Mesenteric fat pad (tissue), 1 donor: ENCODE results near the gene GORASP1. TPM values are rescaled to one million over a fixed set of nuclear protein-coding genes. Genes with fewer than 3 reads are reported as not detected.

Source experiments
- DNase-seq: peaks from one replicate; pipeline ENCODE4 v3.0.0-alpha.2; 2020; ENCODE audit warnings: low spot score
- total RNA-seq: library from RNA; stranded (reverse); fragmentation: NEBNext Ultra II Directional; extraction: Animal tissue kit (Norgen Biotek cat#: 25700); gene quantifications from one replicate; pipeline ENCODE4 v1.2.1, GENCODE V29; 2021
- donor health status: DM: yes; HTN: yes; CAD: no.

Gene GORASP1
- total RNA-seq, 1 donor from 2014 or later, result 58.7 TPM

DNA sequence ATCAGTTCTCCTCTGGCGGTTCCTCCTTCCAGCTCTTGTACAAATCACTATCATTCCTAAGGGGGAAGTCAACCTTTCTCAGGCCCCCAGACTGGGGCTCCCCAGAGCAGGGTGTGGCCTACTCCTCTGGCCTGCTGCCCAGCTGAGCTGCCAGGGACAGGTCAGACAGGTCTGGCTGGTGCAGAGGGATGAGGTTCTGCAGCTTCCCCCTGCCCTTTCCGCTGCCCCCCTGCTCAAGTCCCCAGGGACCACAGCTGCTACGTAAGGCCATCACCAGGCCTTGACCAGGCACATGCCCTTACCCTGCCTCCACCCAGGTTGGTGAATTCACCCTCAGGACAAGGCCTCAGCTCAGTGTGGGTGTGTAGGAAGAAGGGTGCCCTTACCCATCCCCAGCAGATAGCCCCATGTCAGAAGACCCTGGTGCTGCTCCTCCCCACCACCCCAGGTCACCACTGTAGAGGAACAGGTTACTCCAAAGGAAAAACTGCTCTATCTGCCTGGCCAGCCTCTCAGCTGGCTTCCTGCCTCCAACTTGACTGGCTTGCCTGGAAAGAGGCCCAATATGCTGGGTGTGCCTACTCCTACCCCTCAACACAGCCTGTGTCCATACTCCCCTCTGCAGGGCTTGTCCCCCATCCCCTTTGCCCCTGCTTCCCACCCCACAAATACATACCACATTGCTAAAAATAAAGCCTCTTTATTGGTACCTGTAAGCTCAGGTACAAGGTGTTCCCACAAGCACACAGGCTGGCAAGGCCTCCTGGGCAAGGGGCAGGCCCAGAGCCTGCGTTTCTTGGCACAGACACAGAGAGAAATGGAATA lies 34.0 kb upstream of the GORASP1 start:
- DNase-seq, result peak; percentile 91

DNA sequence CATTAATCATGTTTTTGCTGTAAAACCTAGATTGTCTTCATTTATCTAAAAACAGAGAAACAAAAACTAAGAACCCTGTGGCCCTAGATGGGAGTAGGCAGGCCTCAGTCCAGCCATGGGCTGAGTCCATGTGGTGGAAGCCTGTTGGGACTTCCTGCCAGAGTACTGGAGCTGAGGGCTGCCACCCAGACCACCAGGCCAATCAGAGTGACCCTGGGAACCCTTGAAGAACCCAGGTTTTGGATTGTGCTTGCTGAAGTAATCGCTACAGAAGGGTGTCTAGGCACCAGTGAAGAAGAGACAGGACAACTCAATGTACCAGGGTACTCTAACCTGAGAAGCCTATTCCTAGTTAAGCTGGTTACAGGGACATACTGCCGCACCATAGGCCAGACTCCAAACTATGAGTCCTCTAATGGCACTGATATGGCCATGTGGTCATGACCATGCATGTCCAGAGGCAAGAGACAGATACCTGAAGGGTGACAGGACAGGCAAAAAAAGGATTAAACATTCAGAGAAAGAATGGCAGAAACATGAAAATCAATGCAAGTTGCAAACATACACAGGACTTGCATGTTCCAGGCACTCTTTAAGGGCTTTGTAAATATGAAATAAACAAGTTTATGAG lies 33.0 kb upstream of the GORASP1 start:
- DNase-seq, result peak; percentile 68

DNA sequence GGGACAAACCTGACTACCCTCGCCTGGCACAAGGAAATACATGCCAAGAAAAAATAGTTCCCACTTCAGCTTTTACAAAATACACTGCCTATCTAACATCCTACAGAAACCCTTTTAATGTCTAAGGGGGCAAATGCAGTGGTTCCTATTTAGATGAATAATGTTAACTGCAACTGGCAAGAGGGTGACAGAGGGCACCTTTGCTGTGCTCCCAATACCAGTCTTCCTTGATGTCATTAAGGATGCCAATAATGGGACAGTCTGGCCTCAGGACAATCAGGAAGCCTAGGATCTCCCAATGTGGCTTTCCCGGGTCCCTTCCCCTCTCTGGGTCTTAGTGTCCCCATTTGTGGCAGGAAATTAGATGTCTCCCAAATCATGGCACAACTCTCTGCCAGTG lies 32.0 kb upstream of the GORASP1 start:
- DNase-seq, result no peak

GRCh38 chr3:39138804-39139415 lies 31.5 kb upstream of the GORASP1 start:
- DNase-seq, result peak; percentile 80

DNA sequence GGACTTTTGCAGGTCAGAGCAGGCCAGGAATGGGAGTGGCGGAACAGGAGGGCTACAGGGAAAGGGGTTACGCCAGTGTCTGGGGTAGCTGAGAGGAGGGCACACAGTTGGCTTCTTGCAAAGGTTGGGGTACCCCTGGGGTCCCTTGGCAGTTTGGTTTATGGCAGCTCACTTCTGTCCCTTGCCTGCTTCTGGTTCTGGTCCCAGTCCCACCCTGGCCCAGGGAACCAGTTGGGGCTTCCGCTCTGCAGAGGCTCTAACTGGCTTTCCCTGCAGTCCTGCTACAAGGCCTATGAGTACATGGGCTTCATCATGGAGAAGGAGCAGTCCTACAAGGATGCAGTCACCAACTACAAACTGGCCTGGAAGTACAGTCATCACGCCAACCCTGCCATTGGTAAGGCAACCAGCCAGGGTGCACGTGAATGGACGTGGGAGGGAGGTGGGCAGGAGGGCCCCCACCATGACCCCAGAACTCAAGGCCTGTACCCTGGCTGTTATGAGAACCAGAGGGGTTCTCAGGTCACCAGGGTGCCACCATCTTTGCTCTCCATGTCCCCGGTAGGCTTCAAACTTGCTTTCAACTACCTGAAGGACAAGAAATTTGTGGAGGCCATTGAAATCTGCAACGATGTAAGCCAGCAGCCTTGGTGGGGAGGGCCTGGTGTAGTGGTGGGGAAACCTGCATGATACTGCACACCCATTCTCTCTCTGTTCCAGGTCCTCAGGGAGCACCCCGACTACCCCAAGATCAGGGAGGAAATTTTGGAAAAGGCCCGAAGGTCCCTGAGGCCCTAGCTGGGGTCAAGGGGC lies 30.8 kb upstream of the GORASP1 start:
- peak; percentile 68 for DNase-seq

GRCh38 chr3:39137435-39137936 lies 30.1 kb upstream of the GORASP1 start:
- DNase-seq, result no peak

DNA sequence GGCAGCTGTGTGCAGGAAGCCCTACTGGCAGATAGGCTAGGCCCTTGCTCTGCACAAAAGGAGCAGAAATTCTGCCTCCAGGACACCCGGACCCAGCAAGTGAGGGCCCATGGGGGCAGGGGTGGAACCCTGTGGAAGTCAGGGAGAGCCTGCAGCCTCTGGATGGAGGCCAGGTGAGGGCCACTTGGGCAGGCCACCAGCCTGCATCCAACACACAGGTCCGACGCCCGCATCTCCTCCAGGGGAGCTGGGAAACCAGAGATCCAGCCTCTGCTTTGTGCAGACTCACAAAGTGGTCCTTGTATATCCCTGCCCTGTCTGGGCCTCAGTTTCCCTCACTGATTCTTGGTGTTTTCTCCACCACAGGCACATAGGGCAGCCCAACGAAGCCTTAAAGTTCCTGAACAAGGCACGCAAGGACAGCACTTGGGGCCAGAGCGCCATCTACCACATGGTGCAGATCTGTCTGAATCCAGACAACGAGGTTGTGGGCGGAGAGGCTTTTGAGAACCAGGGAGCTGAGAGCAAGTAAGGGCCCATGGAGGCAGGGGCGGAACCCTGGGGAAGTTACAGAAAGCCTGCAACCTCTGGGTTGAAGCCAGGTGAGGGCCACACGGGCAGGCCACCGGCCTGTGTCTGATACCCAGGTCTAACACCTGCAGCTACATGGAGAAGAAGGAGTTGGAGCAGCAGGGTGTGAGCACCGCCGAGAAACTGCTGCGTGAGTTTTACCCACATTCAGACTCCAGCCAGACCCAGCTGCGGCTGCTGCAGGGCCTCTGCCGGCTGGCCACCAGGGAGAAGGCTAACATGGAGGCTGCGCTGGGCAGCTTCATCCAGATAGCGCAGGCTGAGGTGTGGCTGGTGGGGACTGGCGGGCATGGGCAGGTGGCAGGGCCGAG lies 29.4 kb upstream of the GORASP1 start:
- DNase-seq, result peak; percentile 85

DNA sequence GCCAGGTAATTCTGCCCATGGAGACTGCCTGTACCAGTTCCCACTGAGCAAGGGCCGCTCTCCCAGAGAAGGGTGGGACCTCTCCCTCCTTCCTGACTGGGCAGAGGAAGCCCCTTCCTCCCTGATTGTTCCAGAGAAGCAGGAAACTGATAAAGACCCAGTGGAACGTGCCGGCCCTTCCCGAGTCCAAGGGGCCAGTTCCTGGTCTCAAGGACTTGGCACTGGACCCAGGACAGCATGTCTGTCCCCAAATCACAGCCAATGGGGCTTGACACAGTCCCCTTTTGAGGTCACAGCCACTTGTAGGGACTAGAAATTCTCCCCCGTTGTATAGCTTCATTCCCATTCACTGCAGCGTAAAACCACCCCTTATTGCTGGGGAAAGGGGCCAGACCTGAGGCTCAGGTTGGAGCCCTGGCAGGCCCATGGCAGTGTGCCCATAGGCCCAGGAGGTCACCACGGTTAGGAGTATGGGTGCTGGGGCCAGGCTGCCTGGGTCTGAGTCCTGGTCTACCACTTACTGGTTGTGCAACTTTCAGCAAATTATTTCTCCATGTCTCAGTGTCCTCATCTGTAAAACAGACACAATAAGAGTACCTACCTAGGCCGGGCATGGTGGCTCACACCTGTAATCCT lies 27.9 kb upstream of the GORASP1 start:
- DNase-seq, result peak; percentile 87

DNA sequence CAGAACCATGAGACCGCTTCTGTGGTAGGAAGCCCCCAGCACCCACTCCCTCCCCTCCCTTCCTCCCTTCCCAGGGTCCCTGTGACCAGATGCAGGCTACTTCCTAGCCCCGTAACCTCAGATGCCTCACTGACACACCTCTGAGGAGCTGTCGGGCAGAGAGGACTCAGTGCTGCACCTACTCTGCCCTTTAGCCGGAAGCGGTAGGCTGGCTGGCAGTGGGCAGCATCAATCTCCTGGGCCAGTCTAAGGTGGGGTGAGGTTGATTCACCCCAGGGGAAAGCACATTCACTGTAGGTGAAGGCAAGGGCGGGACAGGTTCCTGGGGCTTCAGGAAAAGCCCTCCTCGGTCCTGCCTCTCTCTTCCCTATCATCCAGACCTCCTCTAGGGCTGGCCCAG lies 26.9 kb upstream of the GORASP1 start:
- DNase-seq, result peak; percentile 60

GRCh38 chr3:39133822-39134221 lies 26.4 kb upstream of the GORASP1 start:
- peak; percentile 62 for DNase-seq

DNA sequence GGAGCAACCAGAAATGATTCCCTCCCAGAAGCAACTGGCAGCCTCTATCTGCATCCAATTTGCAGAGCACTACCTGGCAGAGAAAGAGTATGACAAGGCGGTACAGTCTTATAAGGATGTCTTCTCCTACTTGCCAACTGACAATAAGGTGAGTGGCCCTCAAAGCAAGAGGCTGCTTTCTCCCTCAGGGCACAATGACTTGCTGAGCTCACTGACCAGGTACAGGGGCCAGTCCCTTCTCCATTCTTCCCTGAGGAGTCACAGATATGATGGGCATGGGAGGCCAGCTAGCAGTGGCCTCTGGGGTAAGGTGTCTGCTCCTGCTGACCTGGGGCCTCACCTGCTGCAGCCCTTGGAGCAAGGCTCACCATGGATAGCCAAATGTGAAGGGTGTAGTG lies 25.7 kb upstream of the GORASP1 start:
- no peak for DNase-seq

DNA sequence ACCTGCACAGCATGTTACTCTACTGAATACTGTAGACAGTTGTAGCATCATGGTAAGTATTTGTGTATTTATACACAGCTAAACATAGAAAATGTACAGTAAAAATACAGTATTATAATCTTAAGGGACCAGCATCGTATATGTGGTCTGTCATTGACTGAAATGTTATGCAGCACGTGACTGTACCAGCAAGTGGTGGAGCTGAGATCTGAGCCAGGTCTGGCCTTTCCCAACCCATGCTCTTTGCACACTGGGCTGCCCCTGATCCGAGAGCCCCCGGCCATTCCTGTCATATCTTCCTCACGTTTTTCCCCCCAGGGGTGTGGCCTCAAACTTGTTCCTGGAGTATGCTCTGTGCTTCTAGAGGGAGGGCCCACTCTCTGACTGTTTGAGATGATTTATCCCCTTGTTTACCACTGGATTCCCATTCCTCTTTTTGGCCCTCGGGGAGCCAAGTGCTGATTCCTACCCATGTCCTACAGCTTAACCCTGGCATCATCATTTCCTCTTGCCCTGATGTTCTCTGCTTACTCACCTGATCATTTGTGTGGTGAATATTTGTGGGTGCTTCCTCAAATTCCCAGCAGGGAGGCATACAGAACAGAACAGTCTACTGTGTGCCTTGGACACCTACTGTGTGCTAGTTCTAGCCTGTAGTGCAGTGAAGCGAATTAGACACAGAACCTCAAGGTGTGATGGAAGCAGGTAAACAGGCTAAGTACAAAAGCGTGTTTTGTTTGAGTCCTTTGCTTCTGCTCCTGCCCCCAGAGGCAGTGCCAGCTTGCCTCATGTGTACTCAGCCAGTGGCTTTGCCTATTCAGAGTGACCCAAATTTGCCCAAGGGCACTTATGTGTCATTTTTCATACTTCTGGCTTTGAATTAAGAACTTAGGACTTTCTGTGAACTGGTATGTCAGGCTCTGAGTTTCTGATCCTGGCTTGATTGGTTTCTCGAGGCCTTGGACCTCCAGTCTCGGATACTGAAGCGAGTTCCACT lies 25.0 kb upstream of the GORASP1 start:
- DNase-seq, result no peak

DNA sequence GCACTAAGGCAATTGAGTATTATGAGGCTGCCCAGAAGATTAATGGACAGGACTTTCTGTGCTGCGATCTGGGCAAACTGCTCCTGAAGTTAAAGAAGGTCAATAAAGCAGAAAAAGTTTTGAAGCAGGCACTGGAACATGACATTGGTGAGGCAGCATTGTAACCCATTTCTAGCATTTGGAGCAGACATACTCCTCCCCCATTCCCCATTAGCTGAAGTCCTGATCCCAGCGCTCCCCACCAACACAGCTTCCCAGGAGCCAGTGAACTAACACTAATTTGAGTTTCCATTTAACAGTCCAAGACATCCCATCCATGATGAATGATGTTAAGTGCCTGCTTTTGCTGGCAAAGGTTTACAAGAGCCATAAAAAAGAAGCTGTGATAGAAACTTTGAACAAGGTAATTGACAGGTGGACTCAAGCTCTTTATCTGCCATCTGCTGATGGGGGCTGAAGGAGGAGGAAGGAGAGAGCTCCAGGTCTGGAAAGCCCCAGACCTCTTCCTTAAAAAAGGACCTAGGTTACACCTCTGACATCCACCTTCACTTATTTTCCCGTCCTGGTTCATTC lies 23.4 kb upstream of the GORASP1 start:
- no peak for DNase-seq

GRCh38 chr3:39130026-39130425 lies 22.6 kb upstream of the GORASP1 start:
- no peak for DNase-seq

DNA sequence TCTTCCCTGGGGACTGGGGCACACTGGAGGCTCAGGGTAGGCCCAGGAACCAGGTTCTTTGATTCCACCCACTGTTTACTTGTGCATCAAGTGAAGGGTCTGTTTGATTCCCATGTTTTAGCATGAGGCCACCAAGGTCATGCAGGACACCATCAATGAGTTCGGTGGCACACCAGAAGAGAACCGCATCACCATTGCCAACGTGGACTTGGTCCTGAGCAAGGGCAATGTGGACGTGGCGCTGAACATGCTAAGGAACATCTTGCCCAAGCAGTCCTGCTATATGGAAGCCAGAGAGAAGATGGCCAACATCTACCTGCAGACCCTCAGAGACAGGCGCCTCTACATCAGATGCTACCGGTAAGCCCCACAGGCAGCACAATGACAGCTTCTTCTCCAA lies 21.5 kb upstream of the GORASP1 start:
- no peak for DNase-seq

DNA sequence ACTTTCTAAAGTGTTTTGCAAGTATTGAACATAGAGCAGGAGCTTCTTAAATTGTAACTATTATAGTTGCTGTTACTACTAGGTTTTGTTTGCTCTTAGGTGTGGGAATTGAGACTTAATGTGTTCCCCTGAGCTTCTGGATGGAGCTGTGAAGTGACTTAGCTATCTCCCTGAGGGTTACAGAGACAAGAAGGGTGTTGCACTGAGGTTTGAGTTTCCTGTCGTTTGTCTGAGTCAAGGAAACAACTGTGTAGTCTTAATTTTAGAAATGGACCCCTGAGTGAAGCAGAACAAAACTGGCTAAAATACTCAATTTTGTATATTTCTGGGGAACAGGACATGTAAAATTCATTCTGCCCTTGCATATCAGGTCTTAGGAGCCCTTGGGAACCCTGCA lies 20.5 kb upstream of the GORASP1 start:
- DNase-seq, result no peak

- no peak for DNase-seq
Observed at GRCh38 chr3:39127269-39127907, 20.0 kb upstream of the GORASP1 start.
